Thoracic aorta endothelial cell (primary cell): Measurements from ENCODE around the gene FAM236A. TPM values are rescaled to one million over a fixed set of nuclear protein-coding genes. Genes with fewer than 3 reads are reported as not detected.

Experiments used
- total RNA-seq: library from RNA; depleted of rRNA; stranded (reverse); fragments of >200 nt; gene quantifications from 2 replicates; pipeline ENCODE4 v1.2.3, GENCODE V29; 2012

Gene FAM236A
- not detected in 2 replicates for total RNA-seq

DNA sequence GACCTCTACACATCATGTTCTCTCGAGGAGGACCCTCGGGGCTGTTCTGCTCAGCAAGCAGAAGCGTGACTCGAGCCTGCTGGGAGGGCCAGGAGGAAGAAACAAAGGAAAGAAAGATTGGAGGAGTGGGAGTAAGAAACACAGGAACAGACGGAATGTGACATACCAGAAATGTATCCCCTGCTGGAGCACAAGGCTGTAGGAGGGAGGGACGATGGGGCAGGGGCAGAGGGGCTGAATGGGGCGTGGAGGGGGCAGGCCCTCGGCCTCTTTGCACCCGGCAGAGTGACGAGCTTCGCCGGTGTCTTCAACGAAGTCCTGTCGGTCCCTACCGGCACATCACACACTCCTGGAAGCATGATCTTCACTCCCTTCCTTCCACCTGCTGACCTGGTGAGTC, at the start of gene FAM236A:
FAM236A (plus strand) TSS at position 301 of the 400 bp plus-strand sequence; CDS start at position 358, 57 bp downstream.

DNA sequence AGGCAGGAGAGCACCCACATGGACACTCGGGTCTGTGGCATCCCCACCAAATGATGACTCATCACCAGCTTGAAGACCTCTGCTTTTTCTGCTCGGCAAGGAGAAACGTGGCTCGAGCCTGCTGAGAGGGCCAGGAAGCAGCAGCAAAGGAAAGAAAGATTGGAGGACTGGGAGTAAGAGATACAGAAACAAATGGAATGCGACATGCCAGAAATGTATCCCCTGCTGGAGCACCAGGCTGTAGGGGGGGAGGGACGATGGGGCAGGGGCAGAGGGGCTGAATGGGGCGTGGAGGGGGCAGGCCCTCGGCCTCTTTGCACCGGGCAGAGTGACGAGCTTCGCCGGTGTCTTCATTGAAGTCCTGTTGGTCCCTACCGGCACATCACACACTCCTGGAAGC, 25.7 kb upstream of the FAM236A start, which contains the start of gene FAM236C:
FAM236C (plus strand) TSS at position 301 of the 400 bp plus-strand sequence. CDS start 100 bp downstream, outside the sequence.

DNA sequence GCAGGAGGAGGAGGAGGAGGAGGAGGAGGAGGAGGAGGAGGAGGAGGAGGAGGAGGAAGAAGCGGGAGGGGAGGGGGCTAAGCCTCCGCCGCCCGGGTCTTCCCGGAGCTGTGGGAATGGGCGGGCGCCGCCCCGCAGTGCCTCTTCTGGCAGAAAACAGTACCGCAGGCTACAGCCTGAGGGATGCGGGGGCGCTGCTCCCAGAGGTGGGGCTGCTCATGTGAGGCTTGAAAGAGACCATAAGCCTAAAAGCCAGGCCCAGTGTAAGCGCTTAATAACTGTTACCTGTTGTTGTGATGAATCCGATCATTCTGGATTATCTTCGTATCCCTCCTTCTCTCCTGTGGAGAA, 5.8 kb downstream of the FAM236A start, which contains the start of gene DMRTC1:
DMRTC1 (minus strand) TSS at position 19 of the 351 bp plus-strand sequence. CDS start 68,143 bp downstream, outside the sequence.

Other genes starting within 250 kb of the FAM236A start
- gene PHKA1, start 223.9 kb upstream of the FAM236A start, total RNA-seq: 8.0 and 14.3 TPM in 2 replicates
- gene DMRTC1B, start 161.3 kb upstream of the FAM236A start, total RNA-seq: not detected in 2 replicates
- gene FAM236B, start 155.5 kb upstream of the FAM236A start, total RNA-seq: not detected in 2 replicates
- not detected in 2 replicates for gene FAM236D, start 130.0 kb upstream of the FAM236A start, total RNA-seq
- gene FAM236C, start 25.6 kb upstream of the FAM236A start, total RNA-seq: not detected in 2 replicates
- gene DMRTC1, start 5.6 kb downstream of the FAM236A start, total RNA-seq: not detected in 2 replicates
- gene PABPC1L2B, start 64.7 kb downstream of the FAM236A start, total RNA-seq: not detected in 2 replicates
- gene PABPC1L2A, start 141.3 kb downstream of the FAM236A start, total RNA-seq: not detected in 2 replicates